AG08396 (cell line): Measurements from ENCODE around the gene VRK1.
A peak's percentile ranks its signal among the peaks of the same experiment; 100 is the strongest.

ENCODE experiments used
- DNase-seq: peaks from one replicate; pipeline ENCODE4 v3.0.0; 2012; ENCODE audit warnings: low spot score, mixed read lengths

The VRK1 gene

GRCh38 chr14:96826818-96827217, 29.6 kb downstream of the VRK1 start:
- DNase-seq = no peak

GRCh38 chr14:96827290-96827689, 30.1 kb downstream of the VRK1 start:
- DNase-seq = no peak

GRCh38 chr14:96829791-96830190, 32.6 kb downstream of the VRK1 start:
- no peak for DNase-seq

- no peak for DNase-seq
Observed at GRCh38 chr14:96830946-96831345, 33.8 kb downstream of the VRK1 start.

- DNase-seq = no peak
Observed at GRCh38 chr14:96832351-96832750, 35.2 kb downstream of the VRK1 start.

GRCh38 chr14:96838449-96838848, 41.3 kb downstream of the VRK1 start:
- DNase-seq = no peak

- no peak for DNase-seq
Observed at GRCh38 chr14:96839251-96839650, 42.1 kb downstream of the VRK1 start.

GRCh38 chr14:96843137-96843536, 46.0 kb downstream of the VRK1 start:
- DNase-seq = no peak

GRCh38 chr14:96844857-96845570, 47.8 kb downstream of the VRK1 start:
- no peak for DNase-seq

GRCh38 chr14:96847451-96847850, 50.3 kb downstream of the VRK1 start:
- no peak for DNase-seq

GRCh38 chr14:96848011-96848410, 50.8 kb downstream of the VRK1 start:
- no peak for DNase-seq

GRCh38 chr14:96849733-96850132, 52.6 kb downstream of the VRK1 start:
- DNase-seq = no peak

GRCh38 chr14:96851694-96852381, 54.7 kb downstream of the VRK1 start:
- no peak for DNase-seq

- DNase-seq = peak; percentile 11
Observed at GRCh38 chr14:96852823-96853422, 55.7 kb downstream of the VRK1 start.

GRCh38 chr14:96858643-96859042, 61.5 kb downstream of the VRK1 start:
- no peak for DNase-seq

- DNase-seq = no peak
Observed at GRCh38 chr14:96861568-96862310, 64.6 kb downstream of the VRK1 start.

- DNase-seq = no peak
Observed at GRCh38 chr14:96863327-96863985, 66.3 kb downstream of the VRK1 start.

- DNase-seq = no peak
Observed at GRCh38 chr14:96863986-96864330, 66.8 kb downstream of the VRK1 start.

- no peak for DNase-seq
Observed at GRCh38 chr14:96867634-96868033, 70.5 kb downstream of the VRK1 start.

- no peak for DNase-seq
Observed at GRCh38 chr14:96874127-96874526, 76.9 kb downstream of the VRK1 start.

- no peak for DNase-seq
Observed at GRCh38 chr14:96876747-96877146, 79.6 kb downstream of the VRK1 start.

- no peak for DNase-seq
Observed at GRCh38 chr14:96881713-96882112, 84.5 kb downstream of the VRK1 start.
